ENCODE results near the gene TMEM121.
"Not testable (repeated sequence)": the region's sequence is repeated elsewhere in the genome, so short reads cannot be mapped to it uniquely, and the experiment has no call there.

Gene TMEM121

GRCh38 chr14:105562713-105563346 is 36.4 kb downstream of the TMEM121 start:
- Histone ChIP-seq H3K27ac (peak overlapping the region in 1 of 21 experiments; percentile 39), H3K4me3 (no peak overlapping the region)

- Histone ChIP-seq H3K4me3 (no peak overlapping the region), H3K27ac (peak overlapping the region in 1 of 21 experiments; percentile 39)
Observed at GRCh38 chr14:105563347-105563737, 37.0 kb downstream of the TMEM121 start.

GRCh38 chr14:105564536-105564935 is 38.2 kb downstream of the TMEM121 start:
- not testable (repeated sequence) for H3K4me3 ChIP-seq
- peak overlapping the region in 1 of 21 experiments; percentile 26 for H3K27ac ChIP-seq

- not testable (repeated sequence) for H3K4me3 ChIP-seq, H3K27ac ChIP-seq
Observed at GRCh38 chr14:105565185-105565919, 39.0 kb downstream of the TMEM121 start.

GRCh38 chr14:105566248-105567163 is 40.1 kb downstream of the TMEM121 start:
- H3K4me3 ChIP-seq, result not testable (repeated sequence)
- H3K27ac ChIP-seq, result peak overlapping the region in 2 of 21 experiments; percentile 42 to 63

- H3K4me3 ChIP-seq, result not testable (repeated sequence)
- peak overlapping the region in 2 of 21 experiments; percentile 42 to 63 for H3K27ac ChIP-seq
Observed at GRCh38 chr14:105567164-105568103, 41.1 kb downstream of the TMEM121 start.

GRCh38 chr14:105568140-105568843 is 41.9 kb downstream of the TMEM121 start:
- peak overlapping the region in 1 of 21 experiments; percentile 23 for H3K27ac ChIP-seq
- H3K4me3 ChIP-seq, result not testable (repeated sequence)

GRCh38 chr14:105568859-105569766 is 42.7 kb downstream of the TMEM121 start:
- peak overlapping the region in 1 of 21 experiments; percentile 23 for H3K27ac ChIP-seq
- H3K4me3 ChIP-seq, result no peak overlapping the region

GRCh38 chr14:105570482-105570881 is 44.1 kb downstream of the TMEM121 start:
- no peak overlapping the region for H3K27ac ChIP-seq

GRCh38 chr14:105571181-105571951 is 45.0 kb downstream of the TMEM121 start:
- H3K27ac ChIP-seq, result peak overlapping the region in 1 of 21 experiments; percentile 44

More at GRCh38 chr14:105570482-105570881, 44.1 kb downstream of the TMEM121 start:
- H3K4me3 ChIP-seq, result no peak overlapping the region

GRCh38 chr14:105572063-105572462 is 45.7 kb downstream of the TMEM121 start:
- not testable (repeated sequence) for H3K27ac ChIP-seq

More at GRCh38 chr14:105571181-105571951, 45.0 kb downstream of the TMEM121 start:
- not testable (repeated sequence) for H3K4me3 ChIP-seq

GRCh38 chr14:105573841-105574240 is 47.5 kb downstream of the TMEM121 start:
- not testable (repeated sequence) for H3K4me3 ChIP-seq, H3K27ac ChIP-seq

More at GRCh38 chr14:105572063-105572462, 45.7 kb downstream of the TMEM121 start:
- H3K4me3 ChIP-seq, result not testable (repeated sequence)

GRCh38 chr14:105574411-105574810 is 48.0 kb downstream of the TMEM121 start:
- not testable (repeated sequence) for H3K27ac ChIP-seq

GRCh38 chr14:105575016-105575700 is 48.8 kb downstream of the TMEM121 start:
- H3K27ac ChIP-seq, H3K4me3 ChIP-seq: not testable (repeated sequence)

More at GRCh38 chr14:105574411-105574810, 48.0 kb downstream of the TMEM121 start:
- not testable (repeated sequence) for H3K4me3 ChIP-seq

- Histone ChIP-seq H3K4me3 (no peak overlapping the region), H3K27ac (peak overlapping the region in 1 of 21 experiments; percentile 66)
Observed at GRCh38 chr14:105576525-105577088, 50.2 kb downstream of the TMEM121 start.

All from skin epidermis (tissue), 12 donors.